HUES48 (cell line): ENCODE data around the gene FAF2.

Source experiments
- H3K27ac ChIP-seq: one replicate; pipeline ENCODE4 v1.7.0; 2013; ENCODE audit warnings: low read depth, low read length, inconsistent platforms
- H3K27me3 ChIP-seq: 2 replicates; pipeline ENCODE4 v1.6.1; 2013; ENCODE audit warnings: mild to moderate bottlenecking, low read length; ENCODE audit not compliant: control insufficient read depth, insufficient read depth
- H3K36me3 ChIP-seq: 2 replicates; pipeline ENCODE4 v1.6.1; 2013; ENCODE audit warnings: low read length; ENCODE audit not compliant: control insufficient read depth, insufficient read depth
- H3K4me1 ChIP-seq: 2 replicates; pipeline ENCODE4 v1.6.1; 2013; ENCODE audit warnings: mild to moderate bottlenecking, low read length; ENCODE audit not compliant: control insufficient read depth, insufficient read depth
- H3K4me3 ChIP-seq: 2 replicates; pipeline ENCODE4 v1.5.1; 2013; ENCODE audit warnings: mild to moderate bottlenecking, low read depth, low read length
- H3K9ac ChIP-seq: 2 replicates; pipeline ENCODE4 v1.6.1; 2013; ENCODE audit warnings: mild to moderate bottlenecking, low read depth, low read length, moderate library complexity
- H3K9me3 ChIP-seq: 2 replicates; pipeline ENCODE4 v1.6.1; 2013; ENCODE audit warnings: low read length; ENCODE audit not compliant: control insufficient read depth, insufficient read depth

FAF2 gene

GRCh38 chr5:176410486-176411180, 37.6 kb upstream of the FAF2 start:
- H3K36me3 ChIP-seq = peaks cover 3% of the 10 kb centered on the region; the same call in 1 of the 2 replicates
- H3K27ac ChIP-seq = no peak overlapping the region

GRCh38 chr5:176412517-176413254, 35.5 kb upstream of the FAF2 start:
- peaks cover 3% of the 10 kb centered on the region; the same call in 1 of the 2 replicates for H3K36me3 ChIP-seq

More at GRCh38 chr5:176410486-176411180, 37.6 kb upstream of the FAF2 start:
- Histone ChIP-seq H3K4me1 (no peaks in the 10 kb centered on the region), H3K27me3 (no peaks in the 10 kb centered on the region), H3K4me3 (no peak overlapping the region), H3K9me3 (no peaks in the 10 kb centered on the region), H3K9ac (no peak overlapping the region)

GRCh38 chr5:176413255-176413565, 35.0 kb upstream of the FAF2 start:
- no peak overlapping the region for H3K9ac ChIP-seq
- H3K4me1 ChIP-seq = no peaks in the 10 kb centered on the region
- no peak overlapping the region for H3K27ac ChIP-seq

More at GRCh38 chr5:176412517-176413254, 35.5 kb upstream of the FAF2 start:
- Histone ChIP-seq H3K27me3 (peaks cover 4% of the 10 kb centered on the region), H3K9ac (no peak overlapping the region), H3K4me1 (no peaks in the 10 kb centered on the region), H3K9me3 (no peaks in the 10 kb centered on the region), H3K4me3 (no peak overlapping the region), H3K27ac (no peak overlapping the region)

GRCh38 chr5:176413709-176414191, 34.4 kb upstream of the FAF2 start:
- H3K27ac ChIP-seq = no peak overlapping the region
- no peak overlapping the region for H3K4me3 ChIP-seq
- H3K9me3 ChIP-seq = peaks cover under 1% of the 10 kb centered on the region; the same call in 1 of the 2 replicates
- no peak overlapping the region for H3K9ac ChIP-seq
- no peaks in the 10 kb centered on the region for H3K4me1 ChIP-seq
- H3K27me3 ChIP-seq = peaks cover 4% of the 10 kb centered on the region
- H3K36me3 ChIP-seq = peaks cover 3% of the 10 kb centered on the region; the same call in 1 of the 2 replicates

More at GRCh38 chr5:176413255-176413565, 35.0 kb upstream of the FAF2 start:
- no peaks in the 10 kb centered on the region; the same call in 1 of the 2 replicates for H3K9me3 ChIP-seq
- H3K27me3 ChIP-seq = peaks cover 4% of the 10 kb centered on the region
- H3K4me3 ChIP-seq = no peak overlapping the region
- H3K36me3 ChIP-seq = peaks cover 3% of the 10 kb centered on the region; the same call in 1 of the 2 replicates

GRCh38 chr5:176414704-176415103, 33.5 kb upstream of the FAF2 start:
- Histone ChIP-seq H3K9ac (no peak overlapping the region), H3K27ac (no peak overlapping the region), H3K4me3 (no peak overlapping the region)

GRCh38 chr5:176415240-176415951, 32.8 kb upstream of the FAF2 start:
- Histone ChIP-seq H3K4me1 (no peaks in the 10 kb centered on the region), H3K27me3 (peaks cover 4% of the 10 kb centered on the region), H3K27ac (no peak overlapping the region), H3K9ac (no peak overlapping the region), H3K9me3 (peaks cover 6% of the 10 kb centered on the region), H3K36me3 (no peaks in the 10 kb centered on the region), H3K4me3 (peak overlapping the region; percentile 77)

More at GRCh38 chr5:176414704-176415103, 33.5 kb upstream of the FAF2 start:
- Histone ChIP-seq H3K27me3 (peaks cover 4% of the 10 kb centered on the region), H3K36me3 (peaks cover 3% of the 10 kb centered on the region; the same call in 1 of the 2 replicates), H3K4me1 (no peaks in the 10 kb centered on the region), H3K9me3 (peaks cover 2% of the 10 kb centered on the region; the same call in 1 of the 2 replicates)

DNA sequence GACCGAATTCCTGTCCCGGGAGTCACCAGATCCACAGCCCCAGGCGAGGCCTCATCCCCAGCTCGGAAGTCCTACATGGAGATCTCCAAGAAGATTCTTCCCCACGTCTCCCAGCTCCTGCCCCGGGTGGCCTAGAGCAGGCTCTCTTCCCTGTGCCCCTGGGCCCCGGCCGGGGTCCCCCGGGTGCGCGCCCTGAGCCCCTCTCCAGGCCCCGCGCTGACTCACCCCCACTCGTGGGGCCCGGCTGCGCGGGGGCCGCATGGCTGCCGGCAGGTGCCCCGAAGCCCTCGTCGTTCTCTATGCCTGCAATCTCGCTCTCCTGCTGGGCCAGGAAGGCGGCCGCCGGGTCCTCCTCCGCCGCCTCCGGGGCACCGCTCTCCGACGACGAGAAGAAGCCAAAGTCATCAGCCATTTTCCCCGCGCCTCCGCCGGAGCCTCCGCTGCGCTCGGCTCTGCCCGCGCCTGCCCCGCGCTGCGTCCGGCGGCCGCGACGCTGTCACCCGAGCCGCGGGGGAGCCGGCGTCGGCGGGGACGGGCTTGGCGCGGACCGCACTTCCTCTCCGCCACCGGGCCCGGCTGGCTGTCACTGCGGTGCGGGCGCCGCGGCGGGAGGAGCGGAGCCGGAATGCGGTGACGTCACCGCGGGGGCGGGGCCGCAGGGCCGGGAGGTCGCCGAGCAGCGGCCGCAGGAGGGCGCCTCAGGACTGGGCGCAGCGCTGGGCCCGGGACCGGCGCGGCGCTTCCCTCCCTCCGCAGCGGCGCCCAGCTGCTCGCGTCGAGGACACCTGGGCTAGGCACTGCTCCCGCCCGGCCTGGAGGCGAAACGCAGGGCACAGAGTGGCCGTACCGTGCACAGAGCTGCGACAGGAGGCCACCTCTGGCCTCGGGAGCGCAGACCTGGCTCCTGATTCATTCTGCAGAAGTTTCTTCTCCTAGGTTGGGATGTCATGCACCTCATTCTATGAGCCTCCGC, 31.9 kb upstream of the FAF2 start, which contains the start of gene CLTB:
Gene CLTB, minus strand, starts transcription at position 588 of the 973 bp plus-strand sequence. Its CDS starts 176 bp downstream, at position 412.
- peak within 1 kb of the TSS; percentile 64 for H3K9ac ChIP-seq
- no peaks in the 10 kb centered on the region for H3K36me3 ChIP-seq
- H3K27me3 ChIP-seq = peaks cover 4% of the 10 kb centered on the region
- no peaks in the 10 kb centered on the region for H3K4me1 ChIP-seq
- peaks cover 13% of the 10 kb centered on the region for H3K9me3 ChIP-seq
- peak within 1 kb of the TSS; percentile 26 for H3K27ac ChIP-seq
- H3K4me3 ChIP-seq = peak within 1 kb of the TSS; percentile 77

GRCh38 chr5:176416965-176417364, 31.2 kb upstream of the FAF2 start:
- H3K9me3 ChIP-seq = peaks cover 17% of the 10 kb centered on the region
- peaks cover 4% of the 10 kb centered on the region for H3K27me3 ChIP-seq
- no peak overlapping the region for H3K27ac ChIP-seq
- H3K4me1 ChIP-seq = no peaks in the 10 kb centered on the region
- H3K4me3 ChIP-seq = peak overlapping the region; percentile 77
- H3K36me3 ChIP-seq = no peaks in the 10 kb centered on the region
- H3K9ac ChIP-seq = no peak overlapping the region

DNA sequence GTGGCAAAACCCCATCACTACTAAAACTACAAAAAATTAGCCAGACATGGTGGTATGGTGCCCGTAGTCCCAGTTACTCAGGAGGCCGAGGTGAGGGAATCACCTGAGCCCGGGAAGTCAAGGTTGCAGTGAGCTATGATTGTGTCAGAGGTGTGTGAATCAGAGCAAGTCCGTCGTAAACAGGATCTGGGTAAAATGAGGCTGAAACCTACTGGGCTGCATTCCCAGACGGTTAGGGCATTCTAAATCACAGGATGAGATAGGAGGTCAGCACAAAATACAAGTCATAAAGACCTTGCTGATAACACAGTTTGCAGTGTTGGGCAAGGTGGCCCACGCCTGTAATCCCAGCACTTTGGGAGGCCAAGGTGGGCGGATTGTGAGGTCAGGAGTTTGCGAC, 29.9 kb upstream of the FAF2 start:
- Histone ChIP-seq H3K36me3 (no peaks in the 10 kb centered on the region), H3K9me3 (peaks cover 22% of the 10 kb centered on the region), H3K27ac (no peak overlapping the region), H3K4me1 (no peaks in the 10 kb centered on the region), H3K27me3 (peaks cover 4% of the 10 kb centered on the region), H3K4me3 (no peak overlapping the region), H3K9ac (no peak overlapping the region)

- Histone ChIP-seq H3K4me3 (no peak overlapping the region), H3K4me1 (no peaks in the 10 kb centered on the region), H3K27me3 (peaks cover 4% of the 10 kb centered on the region), H3K36me3 (no peaks in the 10 kb centered on the region), H3K27ac (no peak overlapping the region), H3K9me3 (peaks cover 22% of the 10 kb centered on the region), H3K9ac (no peak overlapping the region)
Measured at GRCh38 chr5:176420086-176420485, 28.1 kb upstream of the FAF2 start.
